Measurements from ENCODE around the gene COL21A1.

GRCh38 chr6:56230976-56231566 is 16.3 kb downstream of the COL21A1 start:
- no peak for TF ChIP-seq GATA2 (IDR thresholded peaks at IDR 0.05; ENCODE audit: low read depth, low read length)
- TF ChIP-seq GATA3 (IDR thresholded peaks at IDR 0.05; ENCODE audit: low read depth, low read length): no peak
